HepG2 (cell line): ENCODE measurements around the gene GRIA3. TPM values are rescaled to one million over a fixed set of nuclear protein-coding genes. Genes with fewer than 3 reads are reported as not detected.

Experiments
- ATAC-seq: fragments of 200-7000 bp; cut with Tn5 transposase; 3 replicates; pipeline ENCODE4 v1.9.1; 2020; ENCODE audit warnings: mild to moderate bottlenecking, moderate library complexity
- BruUV-seq: library from RNA; stranded (reverse); fragments of 400-500 nt; replicated peaks from 2 replicates; lab custom pipeline; 2021; lab: Mats Ljungman, UMichigan
- CTCF ChIA-PET: fragments of 300-600 bp; formaldehyde crosslinking; extraction: SDS; loops from one replicate; lab custom pipeline; 2021; ENCODE audit warnings: low total read pairs, inconsistent platforms, low intra/inter-chr PET ratio; lab: Yijun Ruan, JAX
- POLR2A ChIA-PET: fragments of 350-600 bp; sonication (Branson Sonifier 250); formaldehyde crosslinking; loops from one replicate; lab custom pipeline; 2020; ENCODE audit warnings: antibody characterized with exemption, inconsistent platforms; lab: Yijun Ruan, JAX
- DNase-seq: peaks from one replicate; pipeline ENCODE4 v3.0.0-alpha.2; 2015; ENCODE audit warnings: low spot score
- FAIRE-seq: peaks from 3 replicates; lab custom pipeline; 2011; peaks lifted over from hg19 to GRCh38; lab: Jason Lieb, UNC
- H2AFZ ChIP-seq: one replicate; pipeline ENCODE4 v1.6.1; 2011; ENCODE audit warnings: low read length, inconsistent platforms
- H3K27ac ChIP-seq: fragments of 300-600 bp; 3 replicates; pipeline ENCODE4 v1.8.0; 2011; ENCODE audit warnings: mixed run types, mild to moderate bottlenecking, mixed read lengths, low read length, inconsistent platforms; ENCODE audit not compliant: insufficient read depth; ENCODE audit errors: extremely low read length
- H3K27me3 ChIP-seq, 2 experiments: fragments of 200-600 bp in 1 of 2; 2 replicates in 1 of 2; 3 replicates in 1 of 2; pipeline versions ENCODE4 v1.6.0 to v1.8.0; 2011; ENCODE audit warnings: low read length in 2 of 2, mild to moderate bottlenecking in 2 of 2, moderate library complexity in 2 of 2, inconsistent platforms in 1 of 2; ENCODE audit not compliant: insufficient read depth in 2 of 2, control insufficient read depth in 1 of 2
- H3K36me3 ChIP-seq, 2 experiments: fragments of 200-600 bp in 1 of 2; replicated peaks in 1 of 2; 2 replicates in 1 of 2; 3 replicates in 1 of 2; pipeline versions ENCODE4 v1.5.1 to v1.8.0; 2011; ENCODE audit warnings: low read length in 2 of 2, inconsistent platforms in 1 of 2; ENCODE audit not compliant: insufficient read depth in 2 of 2, control insufficient read depth in 1 of 2
- H3K4me1 ChIP-seq: 2 replicates; pipeline ENCODE4 v1.5.1; 2012; ENCODE audit warnings: low read length, inconsistent platforms; ENCODE audit not compliant: insufficient read depth
- H3K4me2 ChIP-seq: 2 replicates; pipeline ENCODE4 v1.6.0; 2011; ENCODE audit warnings: low read depth, low read length, inconsistent platforms
- H3K4me3 ChIP-seq, 3 experiments: fragments of 200-600 bp in 1 of 3; sonication (generic), shearing (Covaris generic) in 1 of 3; replicated peaks in 1 of 3; 2 replicates each; pipeline ENCODE4 v1.5.1; 2011 to 2016; ENCODE audit warnings: low read length in 3 of 3, inconsistent platforms in 2 of 3, low read depth in 2 of 3, mild to moderate bottlenecking in 2 of 3, control low read depth in 1 of 3, mixed read lengths in 1 of 3; ENCODE audit not compliant: insufficient read depth in 1 of 3
- H3K79me2 ChIP-seq: one replicate; pipeline ENCODE4 v1.6.1; 2011; ENCODE audit warnings: low read length, inconsistent platforms; ENCODE audit not compliant: insufficient read depth
- H3K9ac ChIP-seq: 2 replicates; pipeline ENCODE4 v1.6.0; 2011; ENCODE audit warnings: mild to moderate bottlenecking, low read depth, low read length, inconsistent platforms; ENCODE audit not compliant: insufficient read depth
- H3K9me3 ChIP-seq: 2 replicates; pipeline ENCODE4 v1.5.1; 2012; ENCODE audit warnings: mild to moderate bottlenecking, low read length
- H4K20me1 ChIP-seq: 2 replicates; pipeline ENCODE4 v1.6.0; 2011; ENCODE audit warnings: inconsistent platforms, mild to moderate bottlenecking, low read length, moderate library complexity; ENCODE audit not compliant: insufficient read depth
- HIVEP1 ChIP-seq: sonication (generic); formaldehyde crosslinking; IDR thresholded peaks from 2 replicates; pipeline ENCODE4 v1.4.0; 2020; ENCODE audit warnings: mild to moderate bottlenecking, missing genetic modification reagents
- MAF1 ChIP-seq: sonication (generic); formaldehyde crosslinking; IDR thresholded peaks from 2 replicates; pipeline ENCODE4 v1.5.0; 2020; ENCODE audit warnings: missing genetic modification reagents, borderline replicate concordance
- THAP11 ChIP-seq: IDR thresholded peaks from 2 replicates; pipeline ENCODE4 v1.6.1; 2016; ENCODE audit warnings: missing biosample characterization, missing genetic modification reagents
- ZNF629 ChIP-seq: sonication (generic); formaldehyde crosslinking; conservative IDR thresholded peaks from 2 replicates; pipeline ENCODE4 v1.5.0; 2020; ENCODE audit warnings: missing genetic modification reagents
- WGBS: methylation state at CpG from one replicate; pipeline ENCODE4 v1.1.6; 2017; ENCODE audit warnings: low lambda C conversion rate; 5-methylcytosine and 5-hydroxymethylcytosine counted together
- in situ Hi-C: cut with HindIII; loops from 2 replicates; pipeline ENCODE4 v1.10.0; 2017; ENCODE audit warnings: low pct_unique_long_range_greater_than_20kb; ENCODE audit not compliant: extremely low pct_ligation_motif_present
- intact Hi-C: fragments of 100-400 bp; cut with micrococcal nuclease; formaldehyde crosslinking; loops from one replicate; pipeline ENCODE4 v1.10.0; 2022; ENCODE audit not compliant: unreplicated experiment
- polyA plus RNA-seq, 8 experiments: library from polyadenylated mRNA; depleted of rRNA in 3 of 8; stranded (reverse) in 7 of 8; unstranded in 1 of 8; fragments of >200 nt; fragmentation: Illumina TruSeq in 4 of 8; extraction: Trizol in 4 of 8; gene quantifications; 2 replicates each; pipeline versions ENCODE4 v1.2.1 to v1.2.3, GENCODE V29; 2011 to 2016; ENCODE audit warnings: low read depth in 4 of 8, missing spikeins in 1 of 8, mixed read lengths in 1 of 8; ENCODE audit not compliant: insufficient read depth in 1 of 8
- total RNA-seq, 5 experiments: library from RNA; depleted of rRNA; stranded (reverse); fragments of >200 nt; fragmentation: Illumina TruSeq; extraction: Trizol; gene quantifications; 2 replicates each; pipeline ENCODE4 v1.2.3, GENCODE V29; 2016; ENCODE audit warnings: low read depth in 1 of 5
- TF ChIP-seq, protein P1 (sequence below): sonication (generic); formaldehyde crosslinking; IDR thresholded peaks from 2 replicates; pipeline ENCODE4 v1.8.0; 2022; ENCODE audit warnings: mild to moderate bottlenecking, missing genetic modification reagents; ENCODE audit not compliant: insufficient replicate concordance
- TF ChIP-seq, protein P2 (sequence below): sonication (generic); formaldehyde crosslinking; IDR thresholded peaks from 2 replicates; pipeline ENCODE4 v1.5.0; 2020; ENCODE audit warnings: missing genetic modification reagents

GRIA3 gene
- total and polyA plus RNA-seq, 2 of the 13 experiments (the other 11 are each of a cell fraction or from before 2014, with no cell fraction given) = not detected

DNA sequence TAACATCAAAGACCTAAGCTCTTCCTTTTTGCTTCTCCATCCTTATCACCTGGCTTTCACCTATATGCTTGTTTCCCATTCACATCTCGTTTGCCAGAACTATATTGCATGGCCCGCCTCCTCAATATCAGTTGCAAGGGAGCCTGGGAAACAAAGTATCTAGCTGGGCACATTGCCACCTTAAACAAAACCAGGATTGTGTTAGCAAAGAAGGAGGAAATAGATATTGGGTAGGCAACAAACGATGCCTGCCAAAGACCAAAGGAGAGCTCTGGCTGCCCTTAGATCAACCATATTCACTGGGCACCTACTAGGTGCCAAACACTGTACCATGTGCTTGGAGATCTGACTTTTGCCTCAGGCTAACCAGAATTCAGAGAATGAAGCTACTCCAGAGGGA, 107.5 kb downstream of the GRIA3 start:
- FAIRE-seq = no peak
- POLR2A ChIA-PET = no interaction called here
- no peak overlapping the region for H3K9ac ChIP-seq
- TF ChIP-seq ZNF629 = no peak
- TF ChIP-seq, protein P1, sequence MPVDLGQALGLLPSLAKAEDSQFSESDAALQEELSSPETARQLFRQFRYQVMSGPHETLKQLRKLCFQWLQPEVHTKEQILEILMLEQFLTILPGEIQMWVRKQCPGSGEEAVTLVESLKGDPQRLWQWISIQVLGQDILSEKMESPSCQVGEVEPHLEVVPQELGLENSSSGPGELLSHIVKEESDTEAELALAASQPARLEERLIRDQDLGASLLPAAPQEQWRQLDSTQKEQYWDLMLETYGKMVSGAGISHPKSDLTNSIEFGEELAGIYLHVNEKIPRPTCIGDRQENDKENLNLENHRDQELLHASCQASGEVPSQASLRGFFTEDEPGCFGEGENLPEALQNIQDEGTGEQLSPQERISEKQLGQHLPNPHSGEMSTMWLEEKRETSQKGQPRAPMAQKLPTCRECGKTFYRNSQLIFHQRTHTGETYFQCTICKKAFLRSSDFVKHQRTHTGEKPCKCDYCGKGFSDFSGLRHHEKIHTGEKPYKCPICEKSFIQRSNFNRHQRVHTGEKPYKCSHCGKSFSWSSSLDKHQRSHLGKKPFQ (CRISPR knock-in tag) = no peak
- TF ChIP-seq MAF1 (CRISPR knock-in tag) = no peak
- no peak for TF ChIP-seq HIVEP1 (CRISPR knock-in tag)
- TF ChIP-seq THAP11 (CRISPR knock-in tag) = no peak
- TF ChIP-seq, protein P2, sequence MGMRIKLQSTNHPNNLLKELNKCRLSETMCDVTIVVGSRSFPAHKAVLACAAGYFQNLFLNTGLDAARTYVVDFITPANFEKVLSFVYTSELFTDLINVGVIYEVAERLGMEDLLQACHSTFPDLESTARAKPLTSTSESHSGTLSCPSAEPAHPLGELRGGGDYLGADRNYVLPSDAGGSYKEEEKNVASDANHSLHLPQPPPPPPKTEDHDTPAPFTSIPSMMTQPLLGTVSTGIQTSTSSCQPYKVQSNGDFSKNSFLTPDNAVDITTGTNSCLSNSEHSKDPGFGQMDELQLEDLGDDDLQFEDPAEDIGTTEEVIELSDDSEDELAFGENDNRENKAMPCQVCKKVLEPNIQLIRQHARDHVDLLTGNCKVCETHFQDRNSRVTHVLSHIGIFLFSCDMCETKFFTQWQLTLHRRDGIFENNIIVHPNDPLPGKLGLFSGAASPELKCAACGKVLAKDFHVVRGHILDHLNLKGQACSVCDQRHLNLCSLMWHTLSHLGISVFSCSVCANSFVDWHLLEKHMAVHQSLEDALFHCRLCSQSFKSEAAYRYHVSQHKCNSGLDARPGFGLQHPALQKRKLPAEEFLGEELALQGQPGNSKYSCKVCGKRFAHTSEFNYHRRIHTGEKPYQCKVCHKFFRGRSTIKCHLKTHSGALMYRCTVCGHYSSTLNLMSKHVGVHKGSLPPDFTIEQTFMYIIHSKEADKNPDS (CRISPR knock-in tag) = no peak
- TF ChIP-seq, all 625 proteins: peak for 0
- Histone ChIP-seq H3K27me3 (no peaks in the 10 kb centered on the region), H2AFZ (no peak overlapping the region), H3K79me2 (no peaks in the 10 kb centered on the region), H3K4me1 (no peaks in the 10 kb centered on the region), H3K36me3 (no peaks in the 10 kb centered on the region), H3K4me3 (no peak overlapping the region), H4K20me1 (no peaks in the 10 kb centered on the region), H3K27ac (no peak overlapping the region), H3K4me2 (no peak overlapping the region), H3K9me3 (no peaks in the 10 kb centered on the region)
- no peak for ATAC-seq
- 0% methylated on average over 3 of the region's 3 CpGs for WGBS
- CTCF ChIA-PET = no interaction called here
- BruUV-seq = no TSS peak
- intact Hi-C loops (no loop called here), in situ Hi-C loops (no loop called here)
- DNase-seq = no peak
